GM21825 (cell line): ENCODE data around the gene RPGRIP1.
"Not testable (repeated sequence)": the region's sequence is repeated elsewhere in the genome, so short reads cannot be mapped to it uniquely, and the experiment has no call there.

Experiments
- ATAC-seq: cut with Tn5 transposase; IDR thresholded peaks from one replicate; pipeline ENCODE4 v1.9.1; 2021; ENCODE audit warnings: mild to moderate bottlenecking, moderate library complexity; ENCODE audit not compliant: unreplicated experiment

The RPGRIP1 gene

DNA sequence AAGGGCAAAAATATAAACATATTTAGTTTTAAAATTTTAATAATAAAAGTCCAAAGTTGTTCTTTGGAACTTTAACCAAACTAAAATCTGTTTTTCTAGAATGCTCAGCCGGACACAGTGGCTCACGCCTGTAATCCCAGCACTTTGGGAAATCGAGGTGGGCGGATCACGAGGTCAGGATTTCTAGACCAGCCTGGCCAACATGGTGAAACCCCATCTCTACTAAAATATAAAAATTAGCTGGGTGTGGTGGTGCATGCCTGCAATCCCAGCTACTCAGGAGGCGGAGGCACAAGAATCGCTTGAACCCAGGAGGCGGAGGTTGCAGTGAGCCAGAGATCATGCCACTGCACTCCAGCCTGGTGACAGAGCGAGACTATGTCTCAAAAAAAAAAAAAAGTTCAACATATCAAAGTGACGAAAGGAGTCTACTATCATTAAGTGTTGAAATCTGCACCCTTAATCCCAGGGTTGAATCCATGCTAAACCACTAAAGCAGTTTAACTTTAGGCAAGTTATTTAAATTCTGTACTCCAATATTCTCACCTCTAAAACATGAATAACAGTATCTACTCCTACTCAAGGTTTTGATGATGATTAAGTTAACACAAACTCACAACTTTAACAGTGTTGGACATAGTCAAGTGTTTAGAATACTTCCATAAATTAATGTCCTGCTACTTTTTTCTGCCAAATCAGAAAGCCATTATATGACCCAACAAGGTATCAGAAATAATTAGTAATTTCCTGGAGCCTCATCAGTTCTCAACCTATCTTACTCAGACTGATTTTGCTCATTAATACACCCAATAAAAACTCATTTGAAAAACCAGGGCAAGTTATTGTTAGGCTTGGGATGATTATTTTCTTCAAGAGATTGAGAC lies 21.6 kb upstream of the RPGRIP1 start:
- ATAC-seq: no peak

DNA sequence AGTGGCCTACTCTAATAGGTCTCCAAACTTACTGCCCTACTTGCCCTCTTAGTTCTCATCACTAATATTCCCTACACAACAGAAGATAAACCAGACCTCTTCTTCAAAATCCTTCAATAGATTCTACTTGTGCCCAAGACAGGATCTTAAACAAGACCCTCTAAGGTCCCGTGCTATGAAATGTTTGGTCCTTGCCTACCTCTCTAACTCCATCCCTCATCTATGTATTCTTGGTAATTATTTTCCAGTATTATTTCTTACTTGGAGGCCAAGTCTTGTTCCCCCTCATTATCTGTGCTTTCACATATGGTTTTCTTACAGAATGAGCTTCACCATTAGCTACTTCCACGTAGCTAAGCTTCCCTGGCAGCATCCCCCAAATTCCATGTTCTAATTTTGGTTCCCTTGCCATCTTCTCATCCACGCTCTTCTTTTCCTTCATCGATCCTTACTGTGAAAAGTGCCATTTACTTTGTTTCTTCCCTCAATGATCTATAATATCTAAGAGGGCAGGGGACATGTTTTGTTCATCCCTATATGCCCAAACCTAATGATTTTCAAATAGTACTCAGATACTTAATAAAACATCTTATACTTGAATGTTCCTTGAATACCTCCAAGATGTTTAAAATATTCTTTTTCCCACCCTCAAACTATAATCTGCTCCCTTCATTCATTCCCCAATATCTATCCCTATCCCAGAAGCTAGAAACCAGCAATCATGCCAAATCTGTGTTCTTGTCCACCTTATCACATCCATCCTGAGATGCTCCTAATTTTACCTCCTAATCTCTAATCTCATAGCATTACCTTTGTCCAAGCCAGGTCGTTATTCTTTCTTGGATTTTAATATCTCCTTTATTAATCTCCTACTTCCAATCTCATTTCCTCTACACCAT lies 20.7 kb upstream of the RPGRIP1 start:
- ATAC-seq: no peak

DNA sequence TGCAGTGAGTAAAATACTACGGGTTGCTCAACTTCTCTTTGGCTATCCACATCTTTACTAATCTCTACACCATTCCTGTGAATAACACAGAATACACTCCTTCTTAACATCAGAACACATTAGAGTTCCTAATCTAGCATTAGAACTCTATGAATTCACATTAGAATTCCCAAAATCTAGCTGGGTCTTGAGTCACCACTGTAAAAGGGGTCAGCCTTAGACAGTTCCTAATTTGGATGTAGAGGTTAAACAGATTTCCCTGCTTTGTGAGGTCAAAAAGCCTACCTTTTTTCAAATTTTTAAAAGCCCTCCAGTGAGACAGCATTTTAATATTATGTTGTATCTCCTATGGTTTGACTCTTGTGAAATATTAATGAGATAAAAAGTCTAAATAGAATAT lies 18.1 kb upstream of the RPGRIP1 start:
- ATAC-seq: no peak

DNA sequence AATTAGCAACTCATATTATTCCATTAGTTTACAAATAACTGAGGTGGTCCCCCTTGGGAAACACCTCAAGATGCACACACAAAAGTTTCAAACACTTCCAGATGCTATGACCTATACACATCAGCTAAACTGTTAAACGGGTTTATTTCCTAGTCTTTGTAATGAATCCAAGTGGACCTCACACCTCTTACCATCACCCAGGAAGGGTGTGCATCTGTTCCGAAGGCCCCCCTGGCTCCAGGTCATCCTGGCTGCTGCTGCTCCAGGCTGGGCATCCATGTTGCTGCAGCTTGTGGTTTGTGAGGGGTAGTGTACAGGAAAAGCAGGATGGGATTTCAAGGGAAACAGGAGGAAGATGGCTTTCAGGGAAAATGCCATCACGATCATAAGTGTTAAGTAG lies 17.5 kb upstream of the RPGRIP1 start:
- no peak for ATAC-seq

DNA sequence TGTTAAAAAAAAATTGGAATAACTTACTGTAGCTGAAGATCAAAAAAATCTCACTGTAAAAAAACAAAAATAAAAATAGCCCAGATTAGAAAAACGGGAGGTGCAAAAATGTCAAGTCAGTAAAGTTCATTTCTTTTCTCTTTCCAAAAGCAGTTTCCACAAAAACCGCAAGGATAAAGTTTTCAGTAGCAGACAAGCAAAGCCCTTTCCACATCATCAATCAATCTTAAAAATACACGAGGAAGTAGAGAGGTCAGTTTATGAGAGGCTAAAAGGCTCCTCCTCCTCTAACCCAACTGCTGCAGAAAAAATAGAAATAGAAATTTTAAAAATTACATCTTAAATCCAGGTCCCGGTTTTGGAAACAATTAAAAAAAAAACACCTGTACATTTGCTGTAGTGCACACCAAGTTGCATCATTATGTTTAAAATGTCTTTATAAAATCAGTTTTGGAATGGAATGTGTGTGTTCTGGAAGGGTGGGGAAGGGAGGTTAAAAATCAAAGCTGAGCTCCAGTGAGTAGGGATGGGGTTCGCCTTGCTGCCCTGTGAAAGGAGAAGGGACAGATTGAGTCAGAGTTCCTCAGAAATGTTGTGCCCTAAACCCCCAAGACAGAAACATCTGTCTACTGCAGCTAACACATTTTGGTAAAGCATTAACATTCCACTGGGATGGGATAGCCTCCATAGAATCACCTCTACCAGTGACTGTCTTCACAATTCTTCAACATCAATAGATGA lies 16.4 kb upstream of the RPGRIP1 start:
- ATAC-seq: peak; percentile 8

DNA sequence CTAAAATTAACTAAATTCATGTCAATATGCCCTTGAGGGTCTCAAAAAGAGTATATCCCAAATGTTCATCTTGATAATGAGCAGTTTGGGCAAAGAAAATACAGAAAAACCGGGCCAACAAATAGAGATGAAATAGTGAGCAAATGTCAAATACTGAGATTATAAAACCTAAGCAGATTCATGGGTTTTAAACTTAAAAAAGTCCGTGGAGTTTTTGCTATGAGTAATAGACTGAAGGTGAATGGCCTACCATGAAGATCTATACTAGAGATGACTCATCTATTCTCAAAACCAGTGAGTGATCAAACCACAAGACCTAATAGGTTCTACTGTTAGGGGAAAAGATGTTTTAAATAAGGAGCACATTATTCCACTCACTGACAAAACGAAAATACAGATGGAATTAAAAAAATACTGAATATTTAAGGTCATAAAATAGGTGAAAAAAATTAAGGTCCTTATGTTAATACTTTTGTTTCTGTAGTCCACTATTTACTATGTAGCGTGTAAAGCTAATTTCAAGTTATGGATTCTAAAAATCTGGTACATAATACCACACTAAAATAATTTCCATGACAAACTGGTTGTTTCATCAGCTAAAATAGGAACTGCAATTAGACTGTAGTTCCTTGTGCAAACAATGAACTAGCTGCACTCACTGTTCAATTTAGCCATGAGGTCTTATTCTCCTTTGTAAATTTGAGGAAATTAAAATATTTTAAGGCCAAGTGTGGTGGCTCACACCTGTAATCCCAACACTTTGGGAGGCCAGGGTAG lies 15.7 kb upstream of the RPGRIP1 start:
- ATAC-seq: peak; percentile 69

DNA sequence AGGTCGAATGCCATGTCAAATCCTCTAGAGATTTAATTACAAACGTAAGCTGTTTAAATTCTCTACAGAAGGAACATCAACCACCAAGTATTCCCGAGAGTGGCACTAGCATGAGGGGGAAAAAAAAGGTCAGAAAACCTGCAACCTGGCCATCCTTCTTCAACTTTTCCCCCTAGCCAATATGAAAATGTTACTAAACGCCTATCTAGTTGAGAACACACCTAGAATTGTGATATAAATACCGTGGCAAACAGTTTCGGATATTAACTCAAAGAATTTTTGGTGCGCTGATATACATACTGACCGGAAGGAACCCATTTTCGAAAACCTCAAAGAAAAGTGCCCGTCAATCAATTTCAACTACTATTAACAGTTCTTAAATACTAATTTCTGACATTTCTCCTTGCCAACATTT lies 12.4 kb upstream of the RPGRIP1 start:
- ATAC-seq: no peak

DNA sequence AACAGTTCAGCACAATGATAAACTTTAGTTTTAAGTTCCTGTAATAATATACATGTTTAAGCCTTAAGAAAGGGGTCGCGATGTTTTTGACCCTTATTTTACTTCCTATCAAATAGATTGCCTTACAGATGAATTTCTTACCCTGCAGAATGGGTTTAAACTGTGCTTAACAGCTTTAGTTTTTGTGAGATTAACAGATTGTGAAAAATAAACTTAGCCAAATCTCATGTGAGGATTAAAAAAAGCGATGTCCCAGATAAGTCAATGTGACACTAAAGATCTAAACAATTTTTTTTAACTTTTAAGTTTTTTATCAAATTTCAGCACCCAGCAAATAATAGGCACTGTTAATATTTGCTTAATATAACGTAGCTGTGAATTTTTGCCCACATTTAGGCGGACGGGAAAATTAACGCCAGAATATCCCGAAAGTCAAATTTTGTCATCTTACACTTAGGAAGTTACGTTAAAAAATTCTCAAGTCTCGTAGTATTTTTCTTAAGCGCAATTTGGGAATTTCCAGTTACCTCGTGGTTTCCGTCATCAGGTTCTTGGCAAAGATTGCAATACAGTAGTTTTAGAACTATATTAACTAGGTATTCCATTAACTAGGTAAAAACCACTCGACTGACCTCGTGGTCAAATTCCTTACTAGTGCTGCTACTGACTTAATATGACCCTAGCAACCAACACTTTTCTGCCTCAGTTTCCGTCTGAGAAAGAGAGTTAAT lies 11.8 kb upstream of the RPGRIP1 start:
- no peak for ATAC-seq

DNA sequence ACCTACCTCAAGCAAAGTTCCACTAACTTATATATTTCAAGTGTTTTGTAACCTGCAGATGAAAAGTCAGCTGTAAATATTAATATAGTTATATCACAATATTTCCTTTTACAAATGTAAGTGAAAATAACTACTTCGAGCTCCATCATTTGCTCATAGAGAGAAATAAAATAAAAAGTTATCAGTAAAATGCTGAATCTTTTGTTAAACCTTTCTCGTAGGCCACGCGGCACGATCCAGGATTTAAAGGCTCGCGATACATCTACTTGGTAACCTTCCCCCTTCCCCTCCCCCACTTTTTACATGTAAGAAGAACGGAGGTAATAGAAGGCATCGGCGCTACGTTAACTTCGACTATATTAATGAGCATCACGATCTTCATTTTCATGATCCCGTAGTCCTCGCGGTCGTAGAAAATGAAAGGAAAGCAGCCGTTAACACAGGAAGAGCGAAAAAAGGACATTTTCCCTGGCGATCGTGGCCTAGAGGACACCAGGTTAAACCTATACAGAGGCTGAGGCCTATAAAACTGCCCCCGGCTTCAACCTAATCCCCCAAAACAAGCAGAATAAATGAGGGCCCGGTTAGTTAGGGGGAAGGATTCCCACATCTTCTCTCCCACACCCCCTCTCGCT lies 11.1 kb upstream of the RPGRIP1 start:
- no peak for ATAC-seq

DNA sequence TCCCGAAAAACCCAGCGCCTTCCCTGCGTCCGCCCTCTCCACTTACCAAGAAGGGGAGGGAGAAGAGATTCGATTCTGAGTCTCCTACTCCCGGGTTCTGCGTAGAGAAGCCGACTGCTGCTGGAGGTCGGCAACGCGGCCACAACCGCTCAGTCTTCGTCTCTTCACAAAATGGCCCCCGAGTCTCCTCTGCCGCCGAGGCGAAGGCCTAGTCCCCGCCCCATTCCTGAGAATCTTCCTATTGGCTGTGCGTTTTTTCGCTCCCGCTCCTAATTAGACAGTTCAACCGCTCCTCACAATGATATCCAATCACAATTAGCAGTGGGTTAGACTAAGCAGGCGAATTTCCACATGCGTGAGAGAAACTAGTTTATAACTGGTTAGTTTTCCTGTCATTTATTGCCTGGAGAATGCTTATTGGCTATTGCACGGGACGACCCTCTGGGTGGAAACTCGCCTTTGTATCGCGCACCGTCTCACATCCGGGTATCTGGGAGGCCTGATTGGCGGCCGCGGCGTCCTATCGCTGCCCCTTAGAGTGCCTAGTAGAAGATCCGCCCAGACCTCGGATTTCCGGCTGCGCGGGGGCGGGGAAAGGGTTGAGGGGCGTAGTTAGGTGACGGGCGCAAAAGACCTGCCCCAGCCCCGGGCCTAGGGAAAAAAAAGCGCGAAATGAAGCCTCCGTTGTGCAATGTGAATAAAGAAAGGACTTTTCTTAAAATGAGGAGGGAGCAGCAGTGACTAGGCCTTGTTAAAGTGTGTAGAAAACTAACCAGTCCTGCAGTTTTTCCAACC lies 10.4 kb upstream of the RPGRIP1 start, which contains the start of gene HNRNPC:
Gene HNRNPC, minus strand, starts transcription at position 191 of the 795 bp plus-strand sequence. CDS start 35,249 bp downstream, outside the sequence.
- ATAC-seq: peak; percentile 88

DNA sequence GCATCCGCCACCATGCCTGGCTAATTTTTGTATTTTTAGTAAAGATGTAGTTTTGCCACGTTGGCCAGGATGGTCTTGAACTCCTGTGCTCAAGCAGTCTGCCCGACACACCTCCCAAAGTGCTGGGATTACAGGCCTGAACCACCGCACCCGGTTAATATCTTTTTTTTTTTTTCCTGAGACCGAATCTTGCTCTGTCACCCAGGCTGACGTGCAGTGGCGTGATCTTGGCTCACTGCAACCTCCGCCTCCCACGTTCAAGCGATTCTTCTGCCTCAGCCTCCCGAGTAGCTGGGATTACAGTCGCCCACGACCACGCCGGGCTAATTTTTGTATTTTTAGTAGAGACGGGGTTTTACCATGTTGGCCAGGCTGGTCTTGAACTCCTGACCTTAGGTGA lies 7.2 kb upstream of the RPGRIP1 start:
- not testable (repeated sequence) for ATAC-seq

DNA sequence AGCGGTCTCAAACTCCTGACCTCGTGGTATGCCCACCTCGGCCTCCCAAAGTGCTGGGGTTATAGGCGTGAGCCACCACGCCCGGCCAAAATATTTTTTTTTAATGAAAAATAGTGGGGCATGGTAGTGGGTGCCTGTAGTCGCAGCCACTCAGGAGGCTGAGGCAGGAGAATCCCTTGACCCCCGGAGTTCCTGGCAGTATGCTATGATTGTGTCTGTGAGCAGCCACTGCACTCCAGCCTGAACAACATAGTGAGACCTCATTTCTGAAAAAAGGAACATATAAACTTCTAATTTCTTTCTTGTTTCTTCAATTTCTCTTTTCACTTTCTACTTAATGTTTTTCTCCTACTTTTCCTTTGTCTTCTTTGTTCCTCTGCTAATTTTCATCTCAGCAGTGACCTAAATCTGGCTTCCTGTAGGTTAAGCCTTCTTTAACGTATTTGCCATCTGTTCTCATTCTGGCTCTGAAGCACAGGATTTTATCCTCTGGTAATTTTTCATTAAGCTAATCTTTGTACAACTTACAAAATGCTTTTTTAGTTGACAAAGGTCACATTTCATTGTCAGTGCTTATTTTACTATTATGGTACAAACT lies 4.5 kb upstream of the RPGRIP1 start:
- no peak for ATAC-seq

DNA sequence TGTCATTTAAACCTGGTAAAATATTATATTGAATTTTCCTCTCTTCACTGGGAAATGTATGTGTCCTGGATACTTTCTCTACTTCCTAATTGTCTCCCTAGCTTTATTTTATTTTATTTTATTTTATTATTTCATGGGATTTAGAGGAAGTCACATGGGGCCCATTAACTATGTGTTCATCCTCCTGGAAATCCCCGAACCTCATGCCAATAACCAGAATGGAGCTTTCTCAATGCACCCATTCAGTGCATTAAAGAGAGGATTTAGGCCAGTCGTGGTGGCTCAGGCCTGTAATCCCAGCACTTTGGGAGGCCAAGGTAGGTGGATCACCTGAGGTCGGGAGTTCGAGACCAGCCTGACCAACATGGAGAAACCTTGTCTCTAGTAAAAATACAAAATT lies 1.3 kb upstream of the RPGRIP1 start:
- ATAC-seq: no peak

DNA sequence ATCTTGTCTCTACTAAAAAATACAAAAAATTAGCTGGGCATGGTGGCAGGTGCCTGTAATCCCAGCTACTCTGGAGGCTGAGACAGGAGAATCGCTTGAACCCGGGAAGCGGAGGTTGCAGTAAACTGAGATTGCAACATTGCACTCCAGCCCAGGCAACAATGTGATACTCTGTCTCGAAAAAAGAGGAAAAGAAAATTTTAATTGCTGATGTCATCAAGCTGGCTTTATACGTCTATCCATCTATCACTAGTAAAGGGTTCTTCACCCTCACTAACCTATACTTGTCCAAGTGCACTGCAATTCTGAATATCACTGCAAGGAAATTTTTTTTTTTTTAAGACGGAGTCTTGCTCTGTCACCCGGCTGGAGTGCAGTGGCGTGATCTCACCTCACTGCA lies 2.0 kb downstream of the RPGRIP1 start:
- not testable (repeated sequence) for ATAC-seq

DNA sequence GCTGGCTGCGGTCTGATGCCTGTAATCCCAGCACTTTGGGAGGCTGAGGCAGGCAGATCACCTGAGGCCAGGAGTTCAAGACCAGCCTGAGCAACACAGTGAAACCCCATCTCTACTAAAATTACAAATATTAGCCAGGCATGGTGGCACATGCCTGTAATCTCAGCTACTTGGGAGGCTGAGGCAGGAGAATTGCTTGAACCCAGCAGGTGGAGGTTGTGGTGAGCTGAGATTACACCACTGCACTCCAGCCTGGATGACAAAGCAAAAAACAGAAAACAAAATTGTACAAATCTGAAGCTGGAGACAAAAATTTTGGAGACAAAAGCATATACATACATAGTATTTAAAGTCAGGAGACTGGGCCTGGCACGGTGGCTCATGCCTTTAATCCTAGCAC lies 6.6 kb downstream of the RPGRIP1 start:
- not testable (repeated sequence) for ATAC-seq

DNA sequence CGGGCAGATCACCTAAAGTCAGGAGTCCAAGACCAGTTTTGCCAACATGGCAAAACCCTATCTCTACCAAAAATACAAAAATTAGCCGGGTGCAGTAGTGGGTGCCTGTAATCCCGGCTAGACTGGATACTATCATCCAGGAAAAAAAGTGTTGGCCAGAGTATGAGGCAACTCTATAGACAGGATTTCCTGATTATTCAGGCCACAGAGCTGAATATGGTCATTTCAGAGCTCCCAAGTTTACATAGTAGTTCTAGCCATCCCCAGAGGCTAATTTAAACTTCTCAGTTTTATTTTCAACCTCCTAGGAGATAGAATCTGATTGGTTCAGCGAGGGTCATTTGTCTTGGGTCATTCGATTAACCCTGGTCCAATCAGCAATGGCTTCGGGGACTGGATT lies 7.3 kb downstream of the RPGRIP1 start:
- no peak for ATAC-seq

DNA sequence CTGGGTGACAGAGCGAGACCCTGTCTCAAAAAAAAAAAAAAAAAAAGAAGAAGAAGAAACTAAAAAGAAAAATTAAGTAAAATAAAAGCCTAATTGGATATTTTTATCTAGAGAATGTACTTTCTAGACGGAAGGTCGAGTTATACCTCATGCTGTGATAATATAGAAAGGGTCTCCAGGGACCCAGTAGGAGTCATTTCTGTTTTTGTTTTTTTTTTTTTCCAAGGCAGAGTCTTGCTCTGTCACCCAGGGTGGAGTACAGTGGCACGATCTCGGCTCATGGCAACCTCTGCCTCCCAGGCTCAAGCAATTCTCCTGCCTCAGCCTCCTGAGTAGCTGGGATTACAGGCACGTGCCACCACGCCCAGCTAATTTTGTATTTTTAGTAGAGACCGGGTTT lies 14.1 kb downstream of the RPGRIP1 start:
- not testable (repeated sequence) for ATAC-seq

DNA sequence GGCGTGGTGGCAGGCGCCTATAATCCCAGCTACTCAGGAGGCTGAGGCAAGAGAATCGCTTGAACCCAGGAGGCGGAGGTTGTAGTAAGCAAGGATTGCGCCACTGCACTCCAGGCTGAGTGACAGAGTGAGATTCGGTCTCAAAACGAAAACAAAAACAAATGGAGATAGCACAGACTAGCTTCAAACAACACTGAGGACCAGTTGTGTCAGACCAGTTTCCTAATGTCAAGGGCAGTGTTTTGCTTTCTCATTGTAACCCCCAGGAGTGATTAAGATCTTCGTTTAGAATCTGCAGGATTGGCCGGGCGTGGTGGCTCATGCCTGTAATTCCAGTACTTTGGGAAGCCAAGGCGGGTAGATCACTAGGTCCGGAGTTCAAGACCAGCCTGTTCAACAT lies 18.5 kb downstream of the RPGRIP1 start:
- no peak for ATAC-seq
